GM18499 (cell line): ENCODE data around the gene MKX.
"Not testable (repeated sequence)": the region's sequence is repeated elsewhere in the genome, so short reads cannot be mapped to it uniquely, and the experiment has no call there.

Experiments used
- ATAC-seq: cut with Tn5 transposase; IDR thresholded peaks from one replicate; pipeline ENCODE4 v1.9.1; 2021; ENCODE audit warnings: moderate number of reproducible peaks; ENCODE audit not compliant: insufficient read depth, unreplicated experiment

MKX gene

GRCh38 chr10:27695706-27696105 is 49.9 kb downstream of the MKX start:
- no peak for ATAC-seq

GRCh38 chr10:27695088-27695487 is 50.5 kb downstream of the MKX start:
- ATAC-seq, result no peak

GRCh38 chr10:27692663-27693062 is 53.0 kb downstream of the MKX start:
- ATAC-seq, result no peak

- no peak for ATAC-seq
Observed at GRCh38 chr10:27688991-27689390, 56.6 kb downstream of the MKX start.

- no peak for ATAC-seq
Observed at GRCh38 chr10:27688276-27688675, 57.3 kb downstream of the MKX start.

- no peak for ATAC-seq
Observed at GRCh38 chr10:27687743-27688142, 57.9 kb downstream of the MKX start.

- no peak for ATAC-seq
Observed at GRCh38 chr10:27687326-27687725, 58.3 kb downstream of the MKX start.

GRCh38 chr10:27685681-27686080 is 59.9 kb downstream of the MKX start:
- no peak for ATAC-seq

- no peak for ATAC-seq
Observed at GRCh38 chr10:27683226-27683625, 62.4 kb downstream of the MKX start.

GRCh38 chr10:27681795-27682194 is 63.8 kb downstream of the MKX start:
- not testable (repeated sequence) for ATAC-seq

- no peak for ATAC-seq
Observed at GRCh38 chr10:27680691-27681605, 64.7 kb downstream of the MKX start.

GRCh38 chr10:27680006-27680557 is 65.5 kb downstream of the MKX start:
- ATAC-seq, result no peak

GRCh38 chr10:27679369-27679912 is 66.2 kb downstream of the MKX start:
- ATAC-seq, result no peak

GRCh38 chr10:27678166-27678565 is 67.5 kb downstream of the MKX start:
- ATAC-seq, result no peak

- no peak for ATAC-seq
Observed at GRCh38 chr10:27673065-27673464, 72.6 kb downstream of the MKX start.

- no peak for ATAC-seq
Observed at GRCh38 chr10:27671821-27672220, 73.8 kb downstream of the MKX start.

- no peak for ATAC-seq
Observed at GRCh38 chr10:27664461-27664860, 81.2 kb downstream of the MKX start.

GRCh38 chr10:27663621-27664020 is 82.0 kb downstream of the MKX start:
- no peak for ATAC-seq

GRCh38 chr10:27661514-27662286 is 83.9 kb downstream of the MKX start:
- ATAC-seq, result no peak

- no peak for ATAC-seq
Observed at GRCh38 chr10:27660711-27661110, 84.9 kb downstream of the MKX start.

- no peak for ATAC-seq
Observed at GRCh38 chr10:27660268-27660667, 85.4 kb downstream of the MKX start.
